OCI-LY1 (cell line): ENCODE measurements around the gene SHROOM1.

Experiments
- H2AFZ ChIP-seq: fragments of 200-600 bp; sonication (generic), shearing (Covaris generic); 2 replicates; pipeline ENCODE4 v1.6.0; 2014; ENCODE audit warnings: antibody characterized with exemption, mild to moderate bottlenecking, low read length
- H3F3A ChIP-seq: fragments of 200-600 bp; sonication (generic), shearing (Covaris generic); 2 replicates; pipeline ENCODE4 v1.6.0; 2014; ENCODE audit warnings: mild to moderate bottlenecking, antibody characterized with exemption, low read length, moderate library complexity; ENCODE audit not compliant: insufficient read depth
- H3K27ac ChIP-seq: fragments of 200-600 bp; sonication (generic); 2 replicates; pipeline ENCODE4 v1.5.1; 2014; ENCODE audit warnings: low read length, mixed run types, mild to moderate bottlenecking, low read depth; ENCODE audit not compliant: poor library complexity, severe bottlenecking
- H3K27me3 ChIP-seq: fragments of 200-600 bp; sonication (generic); 2 replicates; pipeline ENCODE4 v1.6.0; 2014; ENCODE audit warnings: antibody characterized with exemption, mild to moderate bottlenecking, low read length, moderate library complexity; ENCODE audit not compliant: insufficient read depth
- H3K36me3 ChIP-seq: fragments of 200-600 bp; sonication (generic); 2 replicates; pipeline ENCODE4 v1.6.1; 2014; ENCODE audit warnings: mild to moderate bottlenecking, antibody characterized with exemption, low read length, moderate library complexity, mixed read lengths; ENCODE audit not compliant: insufficient read depth
- H3K4me1 ChIP-seq: fragments of 200-600 bp; sonication (generic); 2 replicates; pipeline ENCODE4 v1.5.1; 2014; ENCODE audit warnings: mild to moderate bottlenecking, low read length, moderate library complexity; ENCODE audit not compliant: insufficient read depth, severe bottlenecking
- H3K4me2 ChIP-seq: fragments of 200-600 bp; sonication (generic), shearing (Covaris generic); 2 replicates; pipeline ENCODE4 v1.6.1; 2014; ENCODE audit warnings: low read length
- H3K4me3 ChIP-seq: fragments of 200-600 bp; sonication (generic); 2 replicates; pipeline ENCODE4 v1.5.1; 2014; ENCODE audit warnings: low read length, low read depth, mild to moderate bottlenecking, mixed read lengths; ENCODE audit not compliant: poor library complexity, severe bottlenecking
- H3K79me2 ChIP-seq: fragments of 200-600 bp; shearing (Covaris generic); 2 replicates; pipeline ENCODE4 v1.6.1; 2016; ENCODE audit warnings: mixed run types, low read length, mixed read lengths; ENCODE audit not compliant: insufficient read depth
- H3K9ac ChIP-seq: fragments of 200-600 bp; sonication (generic), shearing (Covaris generic); 2 replicates; pipeline ENCODE4 v1.6.1; 2014; ENCODE audit warnings: mild to moderate bottlenecking, low read length, mixed read lengths
- H3K9me2 ChIP-seq: fragments of 200-600 bp; sonication (generic), shearing (Covaris generic); 2 replicates; pipeline ENCODE4 v1.6.1; 2014; ENCODE audit warnings: low read depth, mild to moderate bottlenecking, low read length, mixed read lengths
- H3K9me3 ChIP-seq: fragments of 200-600 bp; shearing (Covaris generic); 2 replicates; pipeline ENCODE4 v1.6.1; 2014; ENCODE audit warnings: low read length, mixed read lengths
- H4K20me1 ChIP-seq: fragments of 200-600 bp; sonication (generic), shearing (Covaris generic); 2 replicates; pipeline ENCODE4 v1.6.0; 2016; ENCODE audit warnings: mild to moderate bottlenecking, low read length; ENCODE audit not compliant: insufficient read depth
- CTCF ChIP-seq: fragments of 200-600 bp; sonication (generic), shearing (Covaris generic); IDR thresholded peaks from 2 replicates; pipeline ENCODE4 v1.5.1; 2017; ENCODE audit warnings: mild to moderate bottlenecking, antibody characterized with exemption, low read length, moderate library complexity, mixed read lengths
- EZH2 ChIP-seq: fragments of 200-600 bp; sonication (generic), shearing (Covaris generic); IDR thresholded peaks from 2 replicates; pipeline ENCODE4 v1.8.0; 2017; ENCODE audit warnings: borderline replicate concordance, mixed run types, mild to moderate bottlenecking, antibody characterized with exemption, low read length, moderate library complexity, mixed read lengths

Gene SHROOM1

GRCh38 chr5:132773114-132773513, 57.3 kb downstream of the SHROOM1 start:
- Histone ChIP-seq H4K20me1 (no peaks in the 10 kb centered on the region), H3K79me2 (no peaks in the 10 kb centered on the region), H3K27ac (no peak overlapping the region), H2AFZ (no peak overlapping the region), H3F3A (no peaks in the 10 kb centered on the region), H3K36me3 (no peaks in the 10 kb centered on the region), H3K4me1 (no peaks in the 10 kb centered on the region), H3K9me2 (no peaks in the 10 kb centered on the region), H3K27me3 (peaks cover 15% of the 10 kb centered on the region; the same call in 1 of the 2 replicates), H3K9me3 (no peaks in the 10 kb centered on the region), H3K9ac (no peak overlapping the region), H3K4me2 (no peak overlapping the region), H3K4me3 (no peak overlapping the region)
- TF ChIP-seq CTCF: no peak
- TF ChIP-seq EZH2: no peak

GRCh38 chr5:132772291-132773070, 58.0 kb downstream of the SHROOM1 start:
- Histone ChIP-seq H3K27ac (no peak overlapping the region), H3K4me3 (no peak overlapping the region), H3K4me2 (no peak overlapping the region), H3K9me3 (no peaks in the 10 kb centered on the region), H3K4me1 (no peaks in the 10 kb centered on the region), H3K9ac (no peak overlapping the region), H3F3A (no peaks in the 10 kb centered on the region), H2AFZ (no peak overlapping the region), H3K27me3 (peaks cover 15% of the 10 kb centered on the region; the same call in 1 of the 2 replicates), H4K20me1 (no peaks in the 10 kb centered on the region), H3K36me3 (no peaks in the 10 kb centered on the region), H3K79me2 (no peaks in the 10 kb centered on the region), H3K9me2 (no peaks in the 10 kb centered on the region)
- TF ChIP-seq CTCF: no peak
- TF ChIP-seq EZH2: no peak
